AG04450 (cell line): ENCODE data around the gene ARHGAP22. TPM values are rescaled to one million over a fixed set of nuclear protein-coding genes. Genes with fewer than 3 reads are reported as not detected.
"Not testable (repeated sequence)": the region's sequence is repeated elsewhere in the genome, so short reads cannot be mapped to it uniquely, and the experiment has no call there.

ENCODE experiments used
- CTCF ChIA-PET: fragments of 300-600, 350-600 bp; formaldehyde crosslinking; extraction: SDS; loops from one replicate; lab custom pipeline; 2022; ENCODE audit warnings: antibody characterized with exemption, inconsistent platforms; lab: Charles Lee
- POLR2A ChIA-PET: fragments of 350-600 bp; formaldehyde crosslinking; extraction: SDS; loops from one replicate; lab custom pipeline; 2021; ENCODE audit warnings: antibody characterized with exemption, inconsistent platforms; lab: Yijun Ruan, JAX
- DNase-seq: peaks from one replicate; pipeline ENCODE4 v3.0.0-alpha.2; 2011; ENCODE audit warnings: low read depth, low spot score
- H3K27ac ChIP-seq: one replicate; pipeline ENCODE4 v1.5.1; 2012; ENCODE audit warnings: low read depth, low read length, control low read depth
- H3K27me3 ChIP-seq: one replicate; pipeline ENCODE4 v1.6.0; 2012; ENCODE audit warnings: low read length; ENCODE audit not compliant: control insufficient read depth, insufficient read depth
- H3K4me3 ChIP-seq: 2 replicates; pipeline ENCODE4 v1.5.1; 2011; ENCODE audit warnings: mild to moderate bottlenecking, low read depth, low read length, control low read depth
- H3K9me3 ChIP-seq: 2 replicates; pipeline ENCODE4 v1.5.1; 2012; ENCODE audit warnings: low read length; ENCODE audit not compliant: control insufficient read depth, insufficient read depth
- CTCF ChIP-seq: IDR thresholded peaks from 2 replicates; pipeline ENCODE4 v1.5.1; 2011; ENCODE audit warnings: low read depth, low read length, control low read depth, inconsistent platforms
- polyA plus RNA-seq: library from polyadenylated mRNA; depleted of rRNA; stranded (reverse); fragments of >200 nt; gene quantifications from 2 replicates; pipeline ENCODE4 v1.2.3, GENCODE V29; 2011

Gene ARHGAP22
- polyA plus RNA-seq, 1 experiment: 8.2 TPM

- TF ChIP-seq CTCF: no peak
- no peak for DNase-seq
- CTCF ChIA-PET: interaction anchor here (1.0 to 1.1 kb wide), 2 partner anchors 100 to 288 kb away, joined by 3 to 4 read pairs; no protein-coding TSS in a partner anchor
- no peak overlapping the region for H3K27ac ChIP-seq
- no peaks in the 10 kb centered on the region for H3K9me3 ChIP-seq
- POLR2A ChIA-PET: no interaction called here
- H3K4me3 ChIP-seq: no peak overlapping the region
- H3K27me3 ChIP-seq: no peaks in the 10 kb centered on the region
Measured at GRCh38 chr10:48651839-48652238, 47.0 kb upstream of the ARHGAP22 start.

DNA sequence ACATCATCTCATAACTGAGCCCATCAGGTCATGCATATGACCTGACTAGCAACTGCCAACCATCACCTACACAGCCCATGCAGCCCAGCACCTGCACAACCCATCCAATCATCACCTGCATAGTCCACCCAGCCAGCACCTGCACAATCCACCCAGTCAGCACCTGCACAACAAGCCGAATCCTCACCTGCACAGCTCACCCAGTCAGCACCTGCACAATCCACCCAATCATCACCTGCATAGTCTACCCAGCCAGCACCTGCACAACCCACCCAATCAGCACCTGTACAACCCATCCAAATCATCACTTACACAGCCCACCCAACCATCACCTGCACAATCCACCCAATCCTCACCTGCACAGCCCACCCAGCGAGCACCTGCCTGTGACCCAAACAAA is 46.4 kb upstream of the ARHGAP22 start:
- CTCF ChIA-PET: no interaction called here
- no peak overlapping the region for H3K27ac ChIP-seq
- POLR2A ChIA-PET: no interaction called here
- no peak overlapping the region for H3K4me3 ChIP-seq
- no peaks in the 10 kb centered on the region for H3K27me3 ChIP-seq
- no peaks in the 10 kb centered on the region for H3K9me3 ChIP-seq
- no peak for TF ChIP-seq CTCF
- no peak for DNase-seq

DNA sequence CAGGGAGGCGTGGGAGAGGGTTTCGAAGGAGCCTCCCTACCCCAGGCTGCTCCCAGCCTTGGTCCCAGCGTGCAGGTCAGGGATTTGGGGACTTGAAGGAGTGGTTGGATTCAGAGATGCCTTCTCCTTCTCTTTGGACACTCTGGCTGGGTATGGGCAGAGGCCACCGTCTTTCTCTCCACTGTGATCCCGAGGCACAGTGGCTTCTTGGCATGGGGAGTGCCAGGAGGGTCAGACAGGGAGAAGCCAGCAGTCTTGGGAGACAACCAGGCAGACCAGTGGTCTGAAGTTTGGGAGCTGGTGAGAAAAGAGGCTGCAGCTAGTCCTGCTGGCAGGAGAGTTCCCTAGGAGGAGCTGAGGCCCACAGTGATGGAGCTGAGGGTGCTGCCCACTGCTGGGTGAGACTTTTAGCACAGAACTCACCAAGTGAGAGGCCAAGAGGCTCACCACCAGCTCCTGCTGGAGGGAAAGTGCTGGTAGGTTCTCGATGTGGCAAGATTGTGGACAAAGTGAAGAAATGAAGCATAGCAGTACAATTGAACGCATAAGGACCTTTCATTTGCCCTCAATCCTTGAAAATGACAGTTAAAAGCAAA is 44.6 kb upstream of the ARHGAP22 start:
- Histone ChIP-seq H3K27me3 (no peaks in the 10 kb centered on the region), H3K4me3 (no peak overlapping the region), H3K27ac (no peak overlapping the region), H3K9me3 (no peaks in the 10 kb centered on the region)
- peak; percentile 23; the same call in 1 of the 2 replicates for TF ChIP-seq CTCF
- DNase-seq: no peak
- CTCF ChIA-PET: interaction anchor here (0.6 to 1.0 kb wide), 3 partner anchors 9 to 34 kb away, joined by 3 read pairs; no protein-coding TSS in a partner anchor
- POLR2A ChIA-PET: no interaction called here

- Histone ChIP-seq H3K27me3 (no peaks in the 10 kb centered on the region), H3K4me3 (no peak overlapping the region), H3K27ac (no peak overlapping the region), H3K9me3 (no peaks in the 10 kb centered on the region)
- ChIA-PET CTCF (interaction anchor here (0.9 kb wide), 1 partner anchor 8 kb away, joined by 7 read pairs; no protein-coding TSS in a partner anchor), POLR2A (interaction anchor here (0.6 kb wide), 1 partner anchor 24 kb away, joined by 4 read pairs; no protein-coding TSS in a partner anchor)
- no peak for DNase-seq
- no peak for TF ChIP-seq CTCF
Measured at GRCh38 chr10:48648172-48648942, 43.5 kb upstream of the ARHGAP22 start.

GRCh38 chr10:48647073-48647472 is 42.2 kb upstream of the ARHGAP22 start:
- POLR2A ChIA-PET, H3K27ac ChIP-seq, H3K27me3 ChIP-seq, H3K4me3 ChIP-seq, DNase-seq, H3K9me3 ChIP-seq: not testable (repeated sequence)
- CTCF ChIA-PET: interaction anchor here (0.9 to 1.5 kb wide), 3 partner anchors 9 to 283 kb away, joined by 3 to 4 read pairs (median 3); no protein-coding TSS in a partner anchor
